ENCODE results near the gene CCDC180.

GRCh38 chr9:97280755-97281330 is 26.6 kb upstream of the CCDC180 start:
- TF ChIP-seq CTCF (IDR thresholded peaks at IDR 0.05; ENCODE audit: poor library complexity) (no peak), EZH2 (IDR thresholded peaks at IDR 0.05; ENCODE audit: borderline replicate concordance) (no peak)

All from hepatocyte (in vitro differentiated cells).